H7 (cell line): ENCODE data around the gene GOLGA8M. TPM values are rescaled to one million over a fixed set of nuclear protein-coding genes. Genes with fewer than 3 reads are reported as not detected.
"Not testable (repeated sequence)": the region's sequence is repeated elsewhere in the genome, so short reads cannot be mapped to it uniquely, and the experiment has no call there.

Experiments used
- DNase-seq: peaks from one replicate; pipeline ENCODE4 v3.0.0; 2012
- H3K27me3 ChIP-seq: 2 replicates; pipeline ENCODE4 v1.6.0; 2011; ENCODE audit warnings: mild to moderate bottlenecking, low read length; ENCODE audit not compliant: control insufficient read depth, insufficient read depth
- H3K36me3 ChIP-seq: replicated peaks from 2 replicates; pipeline ENCODE4 v1.5.1; 2011; ENCODE audit warnings: low read length; ENCODE audit not compliant: control insufficient read depth, insufficient read depth
- H3K4me3 ChIP-seq: 2 replicates; pipeline ENCODE4 v1.5.1; 2011; ENCODE audit warnings: low read depth, mild to moderate bottlenecking, control low read depth, low read length, moderate library complexity; ENCODE audit not compliant: insufficient read depth
- total RNA-seq: library from RNA; depleted of rRNA; stranded (reverse); fragments of >200 nt; shearing (Covaris generic); gene quantifications from 2 replicates; pipeline ENCODE4 v1.2.3, GENCODE V29; 2014; rRNA removed

The GOLGA8M gene
- total RNA-seq, 1 experiment from 2014 or later = not detected

- H3K27me3 ChIP-seq, H3K4me3 ChIP-seq, H3K36me3 ChIP-seq, DNase-seq: not testable (repeated sequence)
These were observed 18.0 kb downstream of the GOLGA8M start for GRCh38 chr15:28694006-28694751.

GRCh38 chr15:28693021-28693420 is 19.2 kb downstream of the GOLGA8M start:
- H3K36me3 ChIP-seq, H3K27me3 ChIP-seq, H3K4me3 ChIP-seq: not testable (repeated sequence)
- peak; percentile 1 for DNase-seq

GRCh38 chr15:28673533-28673932 is 38.7 kb downstream of the GOLGA8M start:
- DNase-seq, H3K36me3 ChIP-seq, H3K4me3 ChIP-seq, H3K27me3 ChIP-seq: not testable (repeated sequence)

GRCh38 chr15:28672122-28672521 is 40.1 kb downstream of the GOLGA8M start:
- H3K4me3 ChIP-seq, H3K27me3 ChIP-seq, DNase-seq, H3K36me3 ChIP-seq: not testable (repeated sequence)

- DNase-seq, H3K4me3 ChIP-seq, H3K27me3 ChIP-seq, H3K36me3 ChIP-seq: not testable (repeated sequence)
These were observed 45.8 kb downstream of the GOLGA8M start for GRCh38 chr15:28666402-28666801.

- DNase-seq, H3K36me3 ChIP-seq, H3K4me3 ChIP-seq, H3K27me3 ChIP-seq: not testable (repeated sequence)
These were observed 47.6 kb downstream of the GOLGA8M start for GRCh38 chr15:28664575-28664974.

GRCh38 chr15:28663717-28664116 is 48.5 kb downstream of the GOLGA8M start:
- not testable (repeated sequence) for DNase-seq, H3K27me3 ChIP-seq, H3K4me3 ChIP-seq, H3K36me3 ChIP-seq

- DNase-seq, H3K4me3 ChIP-seq, H3K27me3 ChIP-seq, H3K36me3 ChIP-seq: not testable (repeated sequence)
These were observed 51.5 kb downstream of the GOLGA8M start for GRCh38 chr15:28660750-28661149.

- not testable (repeated sequence) for DNase-seq, H3K4me3 ChIP-seq, H3K27me3 ChIP-seq, H3K36me3 ChIP-seq
These were observed 56.2 kb downstream of the GOLGA8M start for GRCh38 chr15:28656018-28656360.

- DNase-seq = not testable (repeated sequence)
These were observed 56.7 kb downstream of the GOLGA8M start for GRCh38 chr15:28655329-28656017.

GRCh38 chr15:28654194-28654593 is 58.0 kb downstream of the GOLGA8M start:
- not testable (repeated sequence) for H3K4me3 ChIP-seq, DNase-seq, H3K27me3 ChIP-seq, H3K36me3 ChIP-seq

More at GRCh38 chr15:28655329-28656017, 56.7 kb downstream of the GOLGA8M start:
- H3K27me3 ChIP-seq, H3K4me3 ChIP-seq, H3K36me3 ChIP-seq: not testable (repeated sequence)

- not testable (repeated sequence) for H3K4me3 ChIP-seq, H3K27me3 ChIP-seq, DNase-seq, H3K36me3 ChIP-seq
These were observed 59.7 kb downstream of the GOLGA8M start for GRCh38 chr15:28652538-28652937.

Other genes starting within 250 kb of the GOLGA8M start
- not detected in 2 replicates for gene GOLGA8G, start 179.4 kb downstream of the GOLGA8M start, total RNA-seq
- gene GOLGA6L25, start 158.9 kb downstream of the GOLGA8M start, total RNA-seq = not detected in 2 replicates
- gene GOLGA6L7, start 136.2 kb upstream of the GOLGA8M start, total RNA-seq = not detected in 2 replicates
- gene APBA2, start 173.6 kb upstream of the GOLGA8M start, total RNA-seq = 13.9 and 15.6 TPM in 2 replicates